H1 (cell line): ENCODE results near the gene REC8. TPM values are rescaled to one million over a fixed set of nuclear protein-coding genes. Genes with fewer than 3 reads are reported as not detected.

Source experiments
- CTCF ChIA-PET: fragments of 300-600 bp; sonication (Branson Sonifier 250); formaldehyde crosslinking; loops from one replicate; lab custom pipeline; 2021; ENCODE audit not compliant: partially characterized antibody; lab: Charles Lee
- POLR2A ChIA-PET: fragments of 300-600 bp; sonication (Branson Sonifier 250); formaldehyde crosslinking; loops from one replicate; lab custom pipeline; 2021; ENCODE audit warnings: inconsistent platforms; ENCODE audit not compliant: partially characterized antibody; lab: Charles Lee
- DNase-seq, 2 experiments: peaks; one replicate each; pipeline versions ENCODE4 v3.0.0 to v3.0.0-alpha.2; 2010 to 2022; ENCODE audit warnings: low spot score in 2 of 2, low read depth in 1 of 2, mixed read lengths in 1 of 2
- FAIRE-seq: peaks from 2 replicates; lab custom pipeline; 2011; peaks lifted over from hg19 to GRCh38; lab: Jason Lieb, UNC
- H2AFZ ChIP-seq: 2 replicates; pipeline ENCODE4 v1.8.1; 2012; ENCODE audit warnings: low read length, inconsistent platforms
- H2AK5ac ChIP-seq: 2 replicates; pipeline ENCODE4 v1.6.1; 2013; ENCODE audit warnings: low read depth, low read length
- H2BK120ac ChIP-seq: replicated peaks from 2 replicates; pipeline ENCODE3; 2013; ENCODE audit warnings: low read depth, low read length, inconsistent platforms
- H2BK12ac ChIP-seq: 2 replicates; pipeline ENCODE4 v1.6.1; 2013; ENCODE audit warnings: low read depth, low read length
- H2BK15ac ChIP-seq: 2 replicates; pipeline ENCODE4 v1.6.1; 2013; ENCODE audit warnings: low read length
- H2BK20ac ChIP-seq: 2 replicates; pipeline ENCODE4 v1.6.1; 2013; ENCODE audit warnings: low read length
- H2BK5ac ChIP-seq: 2 replicates; pipeline ENCODE4 v1.6.1; 2013; ENCODE audit warnings: low read depth, low read length
- H3K14ac ChIP-seq: 2 replicates; pipeline ENCODE4 v1.6.1; 2013; ENCODE audit warnings: inconsistent platforms; ENCODE audit not compliant: insufficient read length
- H3K18ac ChIP-seq: 2 replicates; pipeline ENCODE4 v1.6.1; 2013; ENCODE audit warnings: low read length; ENCODE audit errors: extremely low read depth
- H3K23ac ChIP-seq: 2 replicates; pipeline ENCODE4 v1.6.1; 2013; ENCODE audit warnings: inconsistent platforms; ENCODE audit not compliant: insufficient read length
- H3K23me2 ChIP-seq: 2 replicates; pipeline ENCODE4 v1.6.1; 2013; ENCODE audit warnings: low read depth, low read length
- H3K27ac ChIP-seq: 2 replicates; pipeline ENCODE4 v1.6.1; 2011; ENCODE audit warnings: low read depth, low read length, inconsistent platforms
- H3K27me3 ChIP-seq, 4 experiments: replicated peaks in 1 of 4; 1 replicate in 1 of 4; 2 replicates in 3 of 4; pipeline versions ENCODE4 v1.6.1 to v1.8.1; 2011 to 2013; ENCODE audit warnings: low read length in 3 of 4, mild to moderate bottlenecking in 3 of 4, inconsistent platforms in 2 of 4, mixed read lengths in 2 of 4, moderate library complexity in 1 of 4; ENCODE audit not compliant: control insufficient read depth in 3 of 4, insufficient read depth in 3 of 4; ENCODE audit errors: extremely low read depth in 1 of 4
- H3K36me3 ChIP-seq, 4 experiments: 2 replicates each; pipeline versions ENCODE4 v1.6.1 to v1.8.1; 2011 to 2013; ENCODE audit warnings: mild to moderate bottlenecking in 4 of 4, low read length in 3 of 4, moderate library complexity in 2 of 4, control low read depth in 1 of 4, inconsistent platforms in 1 of 4; ENCODE audit not compliant: insufficient read depth in 4 of 4, control insufficient read depth in 2 of 4
- H3K4ac ChIP-seq: replicated peaks from 2 replicates; pipeline ENCODE3; 2013; ENCODE audit warnings: low read length, low read depth, mixed read lengths, inconsistent platforms; ENCODE audit not compliant: insufficient read length
- H3K4me1 ChIP-seq, 4 experiments: replicated peaks in 1 of 4; 1 replicate in 1 of 4; 2 replicates in 3 of 4; pipeline versions ENCODE4 v1.6.1 to v1.8.1; 2011 to 2013; ENCODE audit warnings: low read length in 3 of 4, inconsistent platforms in 2 of 4, mixed read lengths in 1 of 4; ENCODE audit not compliant: insufficient read depth in 4 of 4, control insufficient read depth in 3 of 4
- H3K4me2 ChIP-seq, 2 experiments: 2 replicates each; pipeline versions ENCODE4 v1.6.1 to v1.8.1; 2011 to 2013; ENCODE audit warnings: low read depth in 2 of 2, low read length in 2 of 2, control low read depth in 1 of 2, inconsistent platforms in 1 of 2, mild to moderate bottlenecking in 1 of 2; ENCODE audit not compliant: insufficient read depth in 1 of 2
- H3K4me3 ChIP-seq, 4 experiments: fragments of 200-600, 300-600 bp in 1 of 4; sonication (generic), shearing (Covaris generic), sonication (Bioruptor Twin) in 1 of 4; 2 replicates each; pipeline versions ENCODE4 v1.5.1 to v1.8.1; 2011 to 2016; ENCODE audit warnings: low read length in 4 of 4, low read depth in 3 of 4, control low read depth in 2 of 4, inconsistent platforms in 2 of 4, mild to moderate bottlenecking in 2 of 4, mixed read lengths in 1 of 4, moderate library complexity in 1 of 4; ENCODE audit not compliant: insufficient read depth in 2 of 4; ENCODE audit errors: extremely low read depth in 1 of 4
- H3K56ac ChIP-seq: replicated peaks from 2 replicates; pipeline ENCODE3; 2013; ENCODE audit warnings: low read depth, mild to moderate bottlenecking, mixed read lengths, low read length, inconsistent platforms; ENCODE audit not compliant: insufficient read length
- H3K79me1 ChIP-seq: 2 replicates; pipeline ENCODE4 v1.6.1; 2013; ENCODE audit warnings: low read depth, low read length, control low read depth
- H3K79me2 ChIP-seq, 2 experiments: 2 replicates each; pipeline versions ENCODE4 v1.6.1 to v1.8.1; 2012 to 2013; ENCODE audit warnings: low read length in 2 of 2, mild to moderate bottlenecking in 2 of 2, inconsistent platforms in 1 of 2; ENCODE audit not compliant: insufficient read depth in 2 of 2, control insufficient read depth in 1 of 2
- H3K9ac ChIP-seq, 4 experiments: replicated peaks in 1 of 4; 1 replicate in 1 of 4; 2 replicates in 3 of 4; pipeline versions ENCODE4 v1.6.1 to v1.8.1; 2011 to 2013; ENCODE audit warnings: low read depth in 3 of 4, low read length in 3 of 4, control low read depth in 2 of 4, mild to moderate bottlenecking in 2 of 4, moderate library complexity in 2 of 4, inconsistent platforms in 1 of 4; ENCODE audit errors: extremely low read depth in 1 of 4
- H3K9me3 ChIP-seq, 2 experiments: 2 replicates each; pipeline versions ENCODE4 v1.6.1 to v1.8.1; 2012 to 2013; ENCODE audit warnings: mild to moderate bottlenecking in 2 of 2, moderate library complexity in 2 of 2, control low read depth in 1 of 2, inconsistent platforms in 1 of 2, low read depth in 1 of 2, low read length in 1 of 2, mixed read lengths in 1 of 2; ENCODE audit not compliant: insufficient read depth in 2 of 2
- H4K20me1 ChIP-seq, 2 experiments: replicated peaks in 1 of 2; 2 replicates each; pipeline versions ENCODE3 to v1.8.1; 2011 to 2013; ENCODE audit warnings: inconsistent platforms in 2 of 2, low read length in 2 of 2, mild to moderate bottlenecking in 1 of 2; ENCODE audit not compliant: insufficient read depth in 2 of 2, control insufficient read depth in 1 of 2
- H4K5ac ChIP-seq: 2 replicates; pipeline ENCODE4 v1.6.1; 2013; ENCODE audit warnings: low read length, low read depth, mixed read lengths, inconsistent platforms; ENCODE audit not compliant: insufficient read length
- H4K8ac ChIP-seq: 2 replicates; pipeline ENCODE4 v1.8.0; 2013; ENCODE audit warnings: mild to moderate bottlenecking, moderate library complexity, low read length, inconsistent platforms; ENCODE audit not compliant: insufficient read depth; ENCODE audit errors: extremely low read depth
- H4K91ac ChIP-seq: replicated peaks from 2 replicates; pipeline ENCODE3; 2013; ENCODE audit warnings: low read length, mixed read lengths, inconsistent platforms; ENCODE audit not compliant: insufficient read length
- TCF12 ChIP-seq: IDR thresholded peaks from 2 replicates; pipeline ENCODE4 v1.6.1; 2011; ENCODE audit warnings: low read depth, mild to moderate bottlenecking, low read length
- WGBS, 2 experiments: shearing (Covaris generic) in 1 of 2; methylation state at CpG; one replicate each; pipeline versions ENCODE4 v1.1.6 to v1.1.7; 2013 to 2015; ENCODE audit warnings: low lambda C conversion rate in 2 of 2, mixed read lengths in 2 of 2, inconsistent platforms in 1 of 2, low coverage in 1 of 2, missing lambda C conversion rate in 1 of 2; ENCODE audit not compliant: insufficient replicate concordance in 2 of 2, insufficient coverage in 1 of 2, insufficient read length in 1 of 2; ENCODE audit errors: extremely low coverage in 1 of 2, missing lambda C conversion rate in 1 of 2; 5-methylcytosine and 5-hydroxymethylcytosine counted together
- polyA plus RNA-seq, 7 experiments: library from polyadenylated mRNA; depleted of rRNA in 3 of 7; stranded (reverse) in 5 of 7; unstranded in 2 of 7; fragments of >200 nt in 5 of 7; fragments of 200-250 nt in 2 of 7; gene quantifications; 1 replicate in 5 of 7; 2 replicates in 1 of 7; 4 replicates in 1 of 7; pipeline versions ENCODE4 v1.2.1 to v1.2.3, GENCODE V29; 2011 to 2013; ENCODE audit warnings: missing spikeins in 2 of 7, mixed read lengths in 2 of 7
- total RNA-seq: library from RNA; stranded (reverse); fragmentation: NEBNext Ultra II Directional; extraction: Animal tissue kit (Norgen Biotek cat#: 25700); gene quantifications from 2 replicates; pipeline ENCODE4 v1.2.1, GENCODE V29; 2021
- TF ChIP-seq, protein P1 (sequence below), 3 experiments: IDR thresholded peaks; 1 replicate in 2 of 3; 2 replicates in 1 of 3; pipeline versions ENCODE4 v1.5.1 to v1.6.1; 2011; ENCODE audit warnings: low read length in 3 of 3, mild to moderate bottlenecking in 3 of 3, inconsistent platforms in 2 of 3, low read depth in 1 of 3, moderate library complexity in 1 of 3; ENCODE audit not compliant: insufficient read depth in 1 of 3; ENCODE audit errors: control extremely low read depth in 1 of 3

The REC8 gene
- total and polyA plus RNA-seq, 2 of the 8 experiments (the other 6 are each of a cell fraction or from before 2014, with no cell fraction given): 9.8 to 28.5 TPM

GRCh38 chr14:24135584-24135833 lies 36.4 kb upstream of the REC8 start:
- TF ChIP-seq, protein P1, sequence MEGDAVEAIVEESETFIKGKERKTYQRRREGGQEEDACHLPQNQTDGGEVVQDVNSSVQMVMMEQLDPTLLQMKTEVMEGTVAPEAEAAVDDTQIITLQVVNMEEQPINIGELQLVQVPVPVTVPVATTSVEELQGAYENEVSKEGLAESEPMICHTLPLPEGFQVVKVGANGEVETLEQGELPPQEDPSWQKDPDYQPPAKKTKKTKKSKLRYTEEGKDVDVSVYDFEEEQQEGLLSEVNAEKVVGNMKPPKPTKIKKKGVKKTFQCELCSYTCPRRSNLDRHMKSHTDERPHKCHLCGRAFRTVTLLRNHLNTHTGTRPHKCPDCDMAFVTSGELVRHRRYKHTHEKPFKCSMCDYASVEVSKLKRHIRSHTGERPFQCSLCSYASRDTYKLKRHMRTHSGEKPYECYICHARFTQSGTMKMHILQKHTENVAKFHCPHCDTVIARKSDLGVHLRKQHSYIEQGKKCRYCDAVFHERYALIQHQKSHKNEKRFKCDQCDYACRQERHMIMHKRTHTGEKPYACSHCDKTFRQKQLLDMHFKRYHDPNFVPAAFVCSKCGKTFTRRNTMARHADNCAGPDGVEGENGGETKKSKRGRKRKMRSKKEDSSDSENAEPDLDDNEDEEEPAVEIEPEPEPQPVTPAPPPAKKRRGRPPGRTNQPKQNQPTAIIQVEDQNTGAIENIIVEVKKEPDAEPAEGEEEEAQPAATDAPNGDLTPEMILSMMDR (IDR thresholded peaks at IDR 0.05; ENCODE audit: control extremely low read depth in 1 of 3, insufficient read depth in 1 of 3, low read depth in 1 of 3, low read length in 3 of 3): no peak
- TF ChIP-seq TCF12: no peak
- Histone ChIP-seq H3K79me2 (peaks cover 0 to 12% of the 10 kb centered on the region in 2 experiments; a peak in 2 of 4 replicates), H2AFZ (peak overlapping the region; percentile 94), H3K14ac (no peak overlapping the region), H2BK120ac (no peak overlapping the region), H3K23me2 (peaks cover 5% of the 10 kb centered on the region; the same call in 1 of the 2 replicates), H2BK12ac (no peak overlapping the region; the same call in 1 of the 2 replicates), H3K9ac (peak overlapping the region in 3 of 4 experiments; percentile 42 to 66 (median 50); a peak in 3 of 7 replicates), H3K4me1 (peaks cover 0 to 10% (median 6%) of the 10 kb centered on the region in 4 experiments; a peak in 5 of 7 replicates), H2AK5ac (no peak overlapping the region), H4K20me1 (peaks cover 0 to 1% of the 10 kb centered on the region in 2 experiments), H3K79me1 (peaks cover 4% of the 10 kb centered on the region; the same call in 1 of the 2 replicates), H3K27me3 (no peaks in the 10 kb centered on the region), H3K56ac (no peak overlapping the region), H3K4me2 (peak overlapping the region; percentile 81 to 95), H2BK15ac (peak overlapping the region; percentile 4; the same call in 1 of the 2 replicates), H3K36me3 (peaks cover 8 to 25% (median 14%) of the 10 kb centered on the region in 4 experiments; a peak in 6 of 8 replicates), H3K23ac (no peak overlapping the region), H3K18ac (peak overlapping the region; percentile 17), H3K4ac (no peak overlapping the region), H3K27ac (peak overlapping the region; percentile 14; the same call in 1 of the 2 replicates), H3K4me3 (peak overlapping the region; percentile 64 to 100 (median 75)), H4K91ac (no peak overlapping the region), H2BK5ac (peak overlapping the region; percentile 90; the same call in 1 of the 2 replicates), H4K8ac (peak overlapping the region; percentile 64; the same call in 1 of the 2 replicates), H4K5ac (peak overlapping the region; percentile 34), H3K9me3 (no peaks in the 10 kb centered on the region), H2BK20ac (no peak overlapping the region)
- POLR2A ChIA-PET: interaction anchor here (0.8 to 10.5 kb wide), 15 partner anchors 8 to 136 kb away, joined by 3 to 118 read pairs (median 7); partner anchors contain the start of genes CHMP4A, DCAF11, IRF9 and NRL
- CTCF ChIA-PET: interaction anchor here (1.0 to 1.7 kb wide), 6 partner anchors 12 to 77 kb away, joined by 3 to 7 read pairs (median 4); partner anchors contain the start of genes IRF9, PSME2 and RNF31
- no peak for FAIRE-seq
- whole genome bisulfite sequencing, 2 experiments: 15% methylated on average over 9 of the region's 9 CpGs; no CpG with 5 or more reads in 1 of the 2 experiments
- no peak for DNase-seq
